OCI-LY3 (cell line): Measurements from ENCODE around the gene RPS6KC1.

Experiments used
- EZH2phosphoT487 ChIP-seq: fragments of 200-600 bp; shearing (Covaris generic); IDR thresholded peaks from 2 replicates; pipeline ENCODE4 v1.6.1; 2018; ENCODE audit warnings: antibody characterized with exemption, mixed run types, low read depth
- TF ChIP-seq, protein P1 (sequence below): fragments of 200-600, 300-600 bp; sonication (generic); IDR thresholded peaks from 2 replicates; pipeline ENCODE4 v1.5.1; 2014; ENCODE audit warnings: antibody characterized with exemption, low read length, low read depth

- TF ChIP-seq, protein P1, sequence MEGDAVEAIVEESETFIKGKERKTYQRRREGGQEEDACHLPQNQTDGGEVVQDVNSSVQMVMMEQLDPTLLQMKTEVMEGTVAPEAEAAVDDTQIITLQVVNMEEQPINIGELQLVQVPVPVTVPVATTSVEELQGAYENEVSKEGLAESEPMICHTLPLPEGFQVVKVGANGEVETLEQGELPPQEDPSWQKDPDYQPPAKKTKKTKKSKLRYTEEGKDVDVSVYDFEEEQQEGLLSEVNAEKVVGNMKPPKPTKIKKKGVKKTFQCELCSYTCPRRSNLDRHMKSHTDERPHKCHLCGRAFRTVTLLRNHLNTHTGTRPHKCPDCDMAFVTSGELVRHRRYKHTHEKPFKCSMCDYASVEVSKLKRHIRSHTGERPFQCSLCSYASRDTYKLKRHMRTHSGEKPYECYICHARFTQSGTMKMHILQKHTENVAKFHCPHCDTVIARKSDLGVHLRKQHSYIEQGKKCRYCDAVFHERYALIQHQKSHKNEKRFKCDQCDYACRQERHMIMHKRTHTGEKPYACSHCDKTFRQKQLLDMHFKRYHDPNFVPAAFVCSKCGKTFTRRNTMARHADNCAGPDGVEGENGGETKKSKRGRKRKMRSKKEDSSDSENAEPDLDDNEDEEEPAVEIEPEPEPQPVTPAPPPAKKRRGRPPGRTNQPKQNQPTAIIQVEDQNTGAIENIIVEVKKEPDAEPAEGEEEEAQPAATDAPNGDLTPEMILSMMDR, result no peak
- no peak for TF ChIP-seq EZH2phosphoT487
Measured at GRCh38 chr1:213054733-213055591, 3.9 kb downstream of the RPS6KC1 start.
